Measurements from ENCODE around the gene PPP4R1.

Gene PPP4R1

GRCh38 chr18:9653390-9653789 lies 39.0 kb upstream of the PPP4R1 start:
- no peaks in the 10 kb centered on the region for H3K27me3 ChIP-seq (ENCODE audit: insufficient read depth, low read length, poor library complexity, severe bottlenecking)

GRCh38 chr18:9649164-9649540 lies 34.8 kb upstream of the PPP4R1 start:
- Histone ChIP-seq H2AFZ (ENCODE audit: low read length) (no peak overlapping the region), H3K4me3 (ENCODE audit: low read length, poor library complexity, severe bottlenecking) (no peak overlapping the region), H3K36me3 (ENCODE audit: insufficient read depth, low read length) (no peaks in the 10 kb centered on the region), H3K4me1 (ENCODE audit: insufficient read depth, low read length, poor library complexity, severe bottlenecking) (no peaks in the 10 kb centered on the region), H3K79me2 (ENCODE audit: insufficient read depth, low read length) (no peaks in the 10 kb centered on the region), H3K9me2 (replicated peaks; ENCODE audit: low read depth, low read length) (no peaks in the 10 kb centered on the region), H3K27me3 (ENCODE audit: insufficient read depth, low read length, poor library complexity, severe bottlenecking) (no peaks in the 10 kb centered on the region), H3F3A (ENCODE audit: low read depth) (no peaks in the 10 kb centered on the region), H4K20me1 (ENCODE audit: insufficient read depth, low read length, poor library complexity, severe bottlenecking) (no peaks in the 10 kb centered on the region), H3K9ac (ENCODE audit: low read depth, low read length, poor library complexity, severe bottlenecking) (no peak overlapping the region), H3K9me3 (ENCODE audit: insufficient read depth, low read depth, low read length) (no peaks in the 10 kb centered on the region), H3K4me2 (ENCODE audit: low read depth, low read length, poor library complexity, severe bottlenecking) (no peak overlapping the region)
- TF ChIP-seq EZH2phosphoT487 (IDR thresholded peaks at IDR 0.05; ENCODE audit: borderline replicate concordance) (no peak), CTCF (conservative IDR thresholded peaks at IDR 0.05; ENCODE audit: low read length) (no peak)

More at GRCh38 chr18:9653390-9653789, 39.0 kb upstream of the PPP4R1 start:
- no peaks in the 10 kb centered on the region for H4K20me1 ChIP-seq (ENCODE audit: insufficient read depth, low read length, poor library complexity, severe bottlenecking)
- H3K9me3 ChIP-seq (ENCODE audit: insufficient read depth, low read depth, low read length), result no peaks in the 10 kb centered on the region
- H3K4me1 ChIP-seq (ENCODE audit: insufficient read depth, low read length, poor library complexity, severe bottlenecking), result no peaks in the 10 kb centered on the region
- no peak overlapping the region for H2AFZ ChIP-seq (ENCODE audit: low read length)
- no peaks in the 10 kb centered on the region for H3K36me3 ChIP-seq (ENCODE audit: insufficient read depth, low read length)
- no peak overlapping the region for H3K9ac ChIP-seq (ENCODE audit: low read depth, low read length, poor library complexity, severe bottlenecking)
- H3K9me2 ChIP-seq (replicated peaks; ENCODE audit: low read depth, low read length), result no peaks in the 10 kb centered on the region
- TF ChIP-seq EZH2phosphoT487 (IDR thresholded peaks at IDR 0.05; ENCODE audit: borderline replicate concordance) (no peak), CTCF (conservative IDR thresholded peaks at IDR 0.05; ENCODE audit: low read length) (no peak)
- no peaks in the 10 kb centered on the region for H3K79me2 ChIP-seq (ENCODE audit: insufficient read depth, low read length)
- no peak overlapping the region for H3K4me2 ChIP-seq (ENCODE audit: low read depth, low read length, poor library complexity, severe bottlenecking)
- no peaks in the 10 kb centered on the region for H3F3A ChIP-seq (ENCODE audit: low read depth)
- H3K4me3 ChIP-seq (ENCODE audit: low read length, poor library complexity, severe bottlenecking), result no peak overlapping the region

- H3K4me1 ChIP-seq (ENCODE audit: insufficient read depth, low read length, poor library complexity, severe bottlenecking), result no peaks in the 10 kb centered on the region
- no peak overlapping the region for H3K9ac ChIP-seq (ENCODE audit: low read depth, low read length, poor library complexity, severe bottlenecking)
- no peaks in the 10 kb centered on the region for H3K9me2 ChIP-seq (replicated peaks; ENCODE audit: low read depth, low read length)
- no peak overlapping the region for H2AFZ ChIP-seq (ENCODE audit: low read length)
- H3K4me3 ChIP-seq (ENCODE audit: low read length, poor library complexity, severe bottlenecking), result no peak overlapping the region
- TF ChIP-seq CTCF (conservative IDR thresholded peaks at IDR 0.05; ENCODE audit: low read length) (no peak), EZH2phosphoT487 (IDR thresholded peaks at IDR 0.05; ENCODE audit: borderline replicate concordance) (no peak)
- no peaks in the 10 kb centered on the region for H3K9me3 ChIP-seq (ENCODE audit: insufficient read depth, low read depth, low read length)
- H3F3A ChIP-seq (ENCODE audit: low read depth), result no peaks in the 10 kb centered on the region
- no peaks in the 10 kb centered on the region for H3K36me3 ChIP-seq (ENCODE audit: insufficient read depth, low read length)
- H3K79me2 ChIP-seq (ENCODE audit: insufficient read depth, low read length), result no peaks in the 10 kb centered on the region
- H3K4me2 ChIP-seq (ENCODE audit: low read depth, low read length, poor library complexity, severe bottlenecking), result no peak overlapping the region
- no peaks in the 10 kb centered on the region for H4K20me1 ChIP-seq (ENCODE audit: insufficient read depth, low read length, poor library complexity, severe bottlenecking)
- no peaks in the 10 kb centered on the region for H3K27me3 ChIP-seq (ENCODE audit: insufficient read depth, low read length, poor library complexity, severe bottlenecking)
Measured at GRCh38 chr18:9648431-9649163, 34.2 kb upstream of the PPP4R1 start.

Data from Loucy (cell line).